Stimulated activated CD4-positive, alpha-beta T cell treated with anti-CD3 and anti-CD28 coated beads, TNF-alpha, amount 100 ng/mL, for 1 hour (primary cell): ENCODE data around the gene CEP57.
A peak's percentile ranks its signal among the peaks of the same experiment; 100 is the strongest.
"Not testable (repeated sequence)": the region's sequence is repeated elsewhere in the genome, so short reads cannot be mapped to it uniquely, and the experiment has no call there.

Source experiments
- DNase-seq, 3 donors: peaks; one replicate each; pipeline ENCODE4 v3.0.0-alpha.2; 2020; ENCODE audit warnings: low read depth in 3 of 3, low spot score in 1 of 3

CEP57 gene

GRCh38 chr11:95796501-95796900 lies 6.2 kb downstream of the CEP57 start:
- no peak for DNase-seq

DNA sequence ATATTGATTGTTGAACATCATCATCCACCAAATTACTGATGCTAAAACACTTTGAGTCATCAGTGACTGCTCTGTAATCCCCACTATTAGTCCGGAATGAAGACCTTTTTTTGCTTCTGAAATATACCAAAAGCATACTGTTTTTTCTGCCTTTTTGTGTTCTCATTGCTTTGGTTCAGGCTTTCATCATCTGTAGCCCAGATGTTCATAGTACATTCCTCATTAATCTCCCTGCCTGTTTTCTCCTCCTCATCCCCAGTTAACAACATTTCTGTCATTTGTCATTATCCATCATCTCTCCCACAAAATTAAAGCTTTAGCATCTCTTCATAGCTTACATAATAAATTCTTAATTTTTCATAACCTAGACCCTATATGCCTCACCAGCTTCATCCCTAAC lies 9.2 kb downstream of the CEP57 start:
- DNase-seq = no peak

GRCh38 chr11:95800438-95800837 lies 10.1 kb downstream of the CEP57 start:
- no peak for DNase-seq

- DNase-seq = no peak
Measured at GRCh38 chr11:95802806-95803205, 12.5 kb downstream of the CEP57 start.

DNA sequence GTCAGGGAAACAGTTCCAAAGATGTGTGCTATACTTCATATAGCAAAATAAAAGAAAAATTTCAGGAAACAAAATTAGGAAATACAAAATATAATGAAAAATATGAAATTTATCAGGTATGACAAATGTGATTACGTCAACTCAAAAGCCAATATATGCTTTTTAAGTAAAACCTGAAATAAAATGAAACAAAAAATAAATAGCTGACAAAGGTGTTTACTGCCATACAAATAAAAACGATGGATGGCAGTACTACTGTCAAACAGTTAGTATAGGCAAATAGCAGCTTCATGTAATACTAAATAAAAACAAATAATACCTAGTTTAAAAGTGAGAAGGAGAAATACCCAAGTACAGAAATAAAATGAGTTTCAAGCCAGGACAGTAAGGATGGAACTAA lies 13.7 kb downstream of the CEP57 start:
- no peak for DNase-seq

DNA sequence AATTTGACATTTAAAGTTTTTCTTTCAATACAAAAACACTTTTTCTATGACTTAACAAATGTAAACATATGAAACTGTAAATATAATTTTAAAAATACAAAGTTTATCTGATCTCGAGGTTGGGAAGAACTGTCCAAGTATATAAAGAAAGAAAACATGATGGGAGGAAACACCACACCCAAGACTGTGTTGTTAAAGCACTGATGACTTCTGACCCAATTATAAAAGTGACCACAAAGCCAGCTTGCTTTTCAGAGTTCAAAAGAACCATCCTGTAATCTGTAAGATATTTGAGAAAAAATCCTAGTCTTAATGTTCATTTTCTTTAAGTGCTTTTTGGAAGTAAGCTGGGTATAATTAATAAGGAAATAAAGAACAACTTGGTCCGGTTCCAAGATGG lies 15.6 kb downstream of the CEP57 start:
- no peak for DNase-seq

DNA sequence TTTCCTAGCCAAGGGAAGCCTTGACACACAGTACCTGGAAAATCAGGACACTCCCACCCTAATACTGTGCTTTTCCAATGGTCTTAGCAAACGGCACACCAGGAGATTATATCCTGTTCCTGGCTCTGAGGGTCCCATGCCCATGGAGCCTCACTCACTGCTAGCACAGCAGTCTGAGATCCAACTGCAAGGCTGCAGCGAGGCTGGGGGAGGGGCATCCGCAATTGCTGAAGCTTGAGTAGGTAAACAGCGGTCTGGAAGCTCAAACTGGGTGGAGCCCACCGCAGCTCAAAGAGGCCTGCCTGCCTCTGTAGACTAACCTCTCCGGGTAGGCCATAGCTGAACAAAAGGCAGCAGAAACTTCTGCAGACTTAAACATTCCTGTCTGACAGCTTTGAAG lies 16.2 kb downstream of the CEP57 start:
- not testable (repeated sequence) for DNase-seq

DNA sequence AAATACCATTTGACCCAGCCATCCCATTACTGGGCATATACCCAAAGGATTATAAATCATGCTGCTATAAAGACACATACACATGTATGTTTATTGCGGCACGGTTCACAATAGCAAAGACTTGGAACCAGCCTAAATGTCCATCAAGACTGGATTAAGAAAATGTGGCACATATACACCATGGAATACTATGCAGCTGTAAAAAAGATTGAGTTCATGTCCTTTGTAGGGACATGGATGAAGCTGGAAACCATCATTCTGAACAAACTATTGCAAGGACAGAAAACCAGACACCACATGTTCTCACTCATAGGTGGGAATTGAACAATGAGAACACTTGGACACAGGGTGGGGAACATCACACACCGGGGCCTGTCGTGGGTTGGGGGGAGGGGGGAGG lies 20.8 kb downstream of the CEP57 start:
- not testable (repeated sequence) for DNase-seq

- DNase-seq = no peak
Measured at GRCh38 chr11:95816037-95816436, 25.7 kb downstream of the CEP57 start.

- no peak for DNase-seq
Measured at GRCh38 chr11:95821640-95822039, 31.3 kb downstream of the CEP57 start.

- DNase-seq = no peak
Measured at GRCh38 chr11:95827696-95828095, 37.4 kb downstream of the CEP57 start.

DNA sequence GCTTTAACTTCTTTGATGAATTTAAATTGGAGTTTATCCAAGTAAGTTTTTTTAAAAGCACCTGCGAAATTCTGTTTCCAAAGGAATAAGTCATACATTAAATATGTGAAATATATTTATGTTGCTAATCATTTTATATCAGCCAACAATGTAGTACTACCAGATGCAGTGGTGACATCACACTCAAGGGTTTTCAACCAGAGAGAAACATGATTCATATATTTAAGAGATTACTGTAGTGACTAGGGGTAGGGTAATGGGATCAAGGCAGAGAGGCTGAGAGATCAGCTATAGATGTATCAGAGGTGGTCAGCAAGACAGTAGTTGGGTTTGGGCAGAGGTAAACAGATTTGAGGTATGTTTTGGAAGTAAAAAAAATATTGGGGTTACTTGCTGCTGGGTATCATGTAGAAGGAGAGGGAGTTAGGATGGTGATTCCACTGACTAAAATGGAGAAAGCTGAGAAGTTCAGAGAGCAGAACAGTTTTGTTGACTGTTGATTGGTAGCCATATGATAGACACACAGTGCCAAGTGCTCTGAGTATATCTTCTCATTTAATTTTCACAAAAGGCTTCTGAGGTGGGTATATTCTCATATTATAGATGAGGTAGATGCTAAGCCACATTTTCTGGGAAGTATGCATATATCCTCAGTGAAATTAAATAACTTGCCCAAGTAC lies 39.4 kb downstream of the CEP57 start:
- no peak for DNase-seq

DNA sequence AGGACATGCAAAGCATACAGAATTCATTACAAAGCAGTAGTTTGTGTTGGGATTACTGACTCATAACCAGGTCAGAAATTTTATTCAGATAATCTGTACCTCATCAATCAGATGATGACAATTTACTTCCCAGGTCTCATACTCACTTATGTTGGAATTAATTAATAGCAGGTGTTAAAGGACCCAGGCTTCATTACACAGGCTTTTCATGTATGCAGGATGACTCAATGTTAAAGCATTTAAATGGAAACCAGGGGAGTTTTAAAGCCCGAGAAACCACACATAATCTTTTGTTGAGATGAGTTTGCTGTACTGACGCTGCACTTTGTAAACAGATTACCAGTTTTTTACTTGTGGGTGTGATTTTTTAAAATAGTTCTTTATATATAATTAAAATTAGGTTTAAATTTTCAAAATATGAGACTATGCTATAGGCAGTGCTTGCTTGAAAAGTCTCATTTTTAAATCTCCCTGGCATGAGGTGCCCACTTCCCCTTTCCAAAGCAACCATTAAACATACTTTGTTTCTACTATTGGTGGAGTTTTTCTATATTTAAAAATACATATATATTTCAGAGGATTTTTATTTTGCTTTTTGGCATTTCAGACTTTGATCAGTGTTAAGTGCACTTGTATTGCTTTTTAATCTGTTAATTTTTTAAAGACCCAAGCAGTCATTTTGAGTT lies 41.0 kb downstream of the CEP57 start:
- DNase-seq = no peak

DNA sequence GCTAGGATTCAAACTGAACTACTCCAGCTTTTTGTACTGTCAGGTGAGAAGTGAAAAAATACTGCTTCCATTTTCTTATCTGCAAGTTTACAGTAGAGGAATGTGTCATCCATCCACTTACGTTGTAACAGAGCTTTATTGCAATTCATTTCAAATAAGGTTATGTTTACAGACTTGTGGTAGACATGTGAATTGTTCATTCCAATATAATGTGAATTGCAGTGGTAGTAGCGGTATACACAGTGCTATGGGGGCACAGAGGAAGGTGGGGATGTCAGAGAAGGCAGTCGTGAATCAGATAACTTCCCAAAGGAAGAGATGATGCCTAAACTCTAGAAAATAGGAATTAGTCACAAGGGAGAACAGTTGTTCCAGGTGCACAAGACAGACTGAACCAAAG lies 42.5 kb downstream of the CEP57 start:
- DNase-seq = no peak

- DNase-seq = no peak
Measured at GRCh38 chr11:95833378-95833777, 43.1 kb downstream of the CEP57 start.

DNA sequence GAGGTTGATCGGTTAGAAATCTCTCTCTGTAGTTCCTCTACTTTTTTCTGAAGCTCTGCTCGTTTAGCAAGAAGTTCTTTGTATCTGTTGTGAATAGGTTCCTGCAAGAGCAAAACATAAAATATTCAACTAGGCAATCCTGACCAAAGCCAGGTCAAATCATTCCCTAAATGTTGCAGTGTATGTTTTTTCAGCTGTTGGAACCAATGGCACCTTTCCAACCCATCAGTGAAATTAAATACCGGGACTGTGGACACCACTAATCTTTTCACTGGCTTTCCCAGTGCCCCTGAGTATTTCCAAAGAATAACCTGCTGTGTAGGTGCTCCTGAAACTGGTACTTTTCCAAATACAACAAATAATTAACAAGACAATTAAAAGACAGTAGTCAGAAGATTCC lies 45.1 kb downstream of the CEP57 start:
- no peak for DNase-seq

GRCh38 chr11:95835768-95836488 lies 45.6 kb downstream of the CEP57 start:
- peak; percentile 5 to 23 (median 10) for DNase-seq

DNA sequence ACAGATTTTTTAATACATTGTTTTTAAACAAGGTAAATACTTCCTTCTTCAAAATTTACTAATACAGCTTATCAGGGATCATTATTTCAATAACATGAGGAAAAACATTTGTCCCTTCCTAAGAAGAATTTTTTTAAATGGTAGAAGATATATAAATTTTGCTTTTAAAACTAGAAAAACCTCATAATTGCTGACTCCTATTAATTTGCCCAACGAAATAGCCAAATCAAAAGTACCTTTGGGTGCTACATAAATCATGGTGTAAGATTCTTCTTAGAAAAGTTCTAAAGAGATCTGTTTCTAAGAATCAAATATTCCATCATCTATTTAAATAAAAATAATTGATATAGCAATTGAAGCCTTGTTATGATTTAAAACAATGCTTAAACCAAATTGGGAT lies 54.9 kb downstream of the CEP57 start:
- no peak for DNase-seq

DNA sequence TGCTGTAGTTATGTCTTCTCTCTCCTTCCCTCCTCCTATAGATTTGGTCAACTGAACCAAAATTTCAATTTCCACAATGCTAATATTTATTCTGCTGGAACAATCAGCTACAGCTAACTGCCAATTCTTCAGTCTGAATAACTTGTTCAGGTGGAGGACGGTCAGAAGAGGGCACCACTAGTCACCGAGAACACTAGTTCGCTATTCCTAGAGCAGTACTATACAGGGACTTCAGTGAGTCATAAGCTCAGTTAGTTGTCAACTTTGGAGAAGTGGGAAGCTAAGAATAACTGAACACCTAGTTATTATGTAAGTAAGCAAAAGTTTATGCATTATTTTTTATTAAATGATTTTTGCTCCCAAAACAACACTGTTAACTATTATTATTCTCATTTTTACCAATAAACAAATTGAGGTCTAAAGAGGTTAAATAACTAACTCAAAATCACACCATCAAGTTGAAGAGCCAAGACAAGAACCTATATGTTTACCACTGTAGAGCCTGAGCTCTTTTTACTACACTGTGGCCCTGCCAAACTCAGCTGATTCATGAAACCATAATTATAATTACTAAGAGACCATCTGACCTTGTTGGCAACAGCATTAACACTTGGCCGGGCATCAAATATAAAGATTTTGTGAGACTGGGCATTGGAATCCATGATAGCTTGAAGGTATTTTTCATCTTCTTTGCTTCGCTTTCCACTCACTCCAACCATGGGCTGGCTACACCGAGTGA lies 59.0 kb downstream of the CEP57 start:
- DNase-seq = no peak

- DNase-seq = no peak
Measured at GRCh38 chr11:95850137-95850536, 59.8 kb downstream of the CEP57 start.

DNA sequence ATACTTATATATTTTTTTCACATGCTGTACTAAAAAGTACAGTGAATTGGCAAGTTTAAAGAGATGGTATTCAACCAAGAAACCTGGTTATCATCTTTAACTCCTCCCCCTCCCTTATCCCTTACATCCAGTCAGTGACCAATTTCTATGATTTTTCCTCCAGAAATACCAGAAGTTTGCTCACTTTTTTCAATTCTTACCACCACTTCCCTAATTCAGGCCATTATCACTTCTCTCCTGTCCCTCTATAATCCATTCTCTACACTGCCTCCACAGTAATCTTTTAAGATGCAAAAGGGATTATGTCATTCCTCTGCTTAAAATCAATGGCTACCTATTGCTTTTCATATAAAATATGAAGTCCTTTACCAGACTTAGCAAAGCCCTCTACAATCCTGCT lies 62.8 kb downstream of the CEP57 start:
- no peak for DNase-seq

GRCh38 chr11:95853862-95854261 lies 63.6 kb downstream of the CEP57 start:
- no peak for DNase-seq
